Brain microvascular endothelial cell (primary cell): ENCODE measurements around the gene SH3D21.

Source experiments
- DNase-seq: peaks from one replicate; pipeline ENCODE4 v3.0.0-alpha.2; 2020
- H3K27ac ChIP-seq: fragments of 250-450 bp; sonication (Bioruptor Pico); 2 replicates; pipeline ENCODE4 v1.5.1; 2020; ENCODE audit warnings: mild to moderate bottlenecking, moderate library complexity
- H3K27me3 ChIP-seq: fragments of 250-450 bp; sonication (Bioruptor Pico); replicated peaks from 2 replicates; pipeline ENCODE4 v1.5.1; 2020; ENCODE audit warnings: mild to moderate bottlenecking
- H3K36me3 ChIP-seq: fragments of 250-450 bp; sonication (Bioruptor Pico); replicated peaks from 2 replicates; pipeline ENCODE4 v1.5.1; 2020; ENCODE audit warnings: mild to moderate bottlenecking
- H3K4me3 ChIP-seq: 2 replicates; pipeline ENCODE4 v1.5.1; 2011; ENCODE audit warnings: low read depth, mild to moderate bottlenecking, control low read depth, low read length, moderate library complexity
- CTCF ChIP-seq: IDR thresholded peaks from 2 replicates; pipeline ENCODE4 v1.5.1; 2011; ENCODE audit warnings: low read depth, mild to moderate bottlenecking, moderate library complexity, low read length, control low read depth, inconsistent platforms; ENCODE audit errors: missing control alignments
- in situ Hi-C: cut with HindIII; loops from 2 replicates; pipeline ENCODE4 v1.10.0; 2017; ENCODE audit warnings: low sequenced_read_pairs, low pct_ligation_motif_present

Gene SH3D21

DNA sequence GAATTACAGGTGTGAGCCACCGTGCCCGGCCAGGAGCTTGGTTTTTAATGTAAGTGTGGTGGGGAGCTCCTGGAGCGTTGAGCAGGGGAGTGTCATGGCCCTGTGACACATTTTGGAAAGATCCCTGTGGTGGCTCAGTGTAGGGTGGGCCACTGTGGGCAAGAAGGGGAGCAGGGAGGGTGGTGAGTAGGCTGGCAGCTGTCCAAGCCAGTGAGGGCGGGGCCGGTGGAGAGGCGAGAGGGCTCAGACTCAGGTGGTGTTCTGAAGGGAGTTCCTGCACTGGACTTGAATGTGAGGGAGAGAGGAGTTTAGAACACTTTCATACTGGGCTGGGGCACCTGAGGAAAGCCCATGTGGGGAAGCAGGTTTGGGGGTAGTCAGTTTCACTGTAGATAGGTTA is 20.3 kb downstream of the SH3D21 start:
- no peaks in the 10 kb centered on the region for H3K27me3 ChIP-seq
- DNase-seq, result no peak
- in situ Hi-C loops, result no loop called here
- H3K36me3 ChIP-seq, result peaks cover 7% of the 10 kb centered on the region
- TF ChIP-seq CTCF, result no peak
- no peak overlapping the region for H3K27ac ChIP-seq
- no peak overlapping the region for H3K4me3 ChIP-seq

DNA sequence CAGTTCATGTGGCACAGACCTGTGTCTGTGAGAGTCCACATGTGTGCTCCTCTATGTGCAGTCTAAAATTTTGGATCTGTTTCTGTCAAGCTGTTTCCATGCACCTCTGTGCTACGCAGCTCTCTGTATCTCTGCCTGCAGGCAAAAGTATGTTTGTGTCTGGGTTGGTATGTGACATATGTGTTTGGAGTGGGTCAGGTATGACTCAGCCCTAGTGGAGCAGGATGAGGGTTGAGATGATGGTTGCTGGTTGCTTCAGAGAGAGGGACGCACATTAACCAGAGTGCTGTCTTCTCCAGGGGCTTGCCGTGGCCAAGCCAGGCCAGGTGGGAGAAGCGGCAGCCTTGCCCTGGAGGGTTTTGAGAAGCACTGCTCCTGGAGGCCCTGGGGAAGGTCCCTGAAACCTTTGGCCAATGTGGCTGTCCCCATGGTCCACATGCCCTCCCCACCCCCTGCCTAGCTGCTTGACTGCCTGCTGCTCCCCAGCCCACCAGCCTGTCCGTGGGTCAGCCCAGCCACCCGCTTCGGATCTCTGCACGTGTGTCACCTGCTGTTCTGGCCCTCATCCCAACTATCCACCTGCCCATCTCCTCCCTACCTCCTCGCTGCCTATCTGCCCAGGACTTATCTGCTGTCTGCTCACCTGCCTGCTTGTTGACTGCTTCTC is 21.4 kb downstream of the SH3D21 start:
- Histone ChIP-seq H3K27me3 (no peaks in the 10 kb centered on the region), H3K4me3 (no peak overlapping the region), H3K27ac (no peak overlapping the region), H3K36me3 (no peaks in the 10 kb centered on the region)
- in situ Hi-C loops, result no loop called here
- peak; percentile 62 for DNase-seq
- no peak for TF ChIP-seq CTCF

DNA sequence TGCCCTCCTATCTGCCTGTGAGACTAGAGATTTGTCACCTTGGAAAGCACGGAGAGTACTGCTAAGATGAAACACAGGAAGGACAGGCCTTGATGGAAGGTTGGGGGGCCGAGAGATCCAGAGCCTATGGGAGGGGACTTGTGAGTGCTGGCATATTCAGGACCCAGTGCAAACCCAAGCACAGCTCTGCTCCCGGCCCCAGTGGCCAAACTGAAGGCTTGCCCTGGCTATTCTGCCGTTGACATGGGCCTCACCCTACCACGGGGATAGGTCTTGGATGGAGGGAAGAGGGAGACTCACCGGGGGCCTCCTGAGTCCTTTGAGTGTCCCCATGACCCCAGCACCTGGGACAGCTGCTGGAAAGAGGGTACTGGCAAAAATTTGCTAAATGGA is 21.9 kb downstream of the SH3D21 start:
- Histone ChIP-seq H3K27ac (no peak overlapping the region), H3K36me3 (no peaks in the 10 kb centered on the region), H3K27me3 (no peaks in the 10 kb centered on the region), H3K4me3 (no peak overlapping the region)
- in situ Hi-C loops, result no loop called here
- TF ChIP-seq CTCF, result no peak
- DNase-seq, result no peak

DNA sequence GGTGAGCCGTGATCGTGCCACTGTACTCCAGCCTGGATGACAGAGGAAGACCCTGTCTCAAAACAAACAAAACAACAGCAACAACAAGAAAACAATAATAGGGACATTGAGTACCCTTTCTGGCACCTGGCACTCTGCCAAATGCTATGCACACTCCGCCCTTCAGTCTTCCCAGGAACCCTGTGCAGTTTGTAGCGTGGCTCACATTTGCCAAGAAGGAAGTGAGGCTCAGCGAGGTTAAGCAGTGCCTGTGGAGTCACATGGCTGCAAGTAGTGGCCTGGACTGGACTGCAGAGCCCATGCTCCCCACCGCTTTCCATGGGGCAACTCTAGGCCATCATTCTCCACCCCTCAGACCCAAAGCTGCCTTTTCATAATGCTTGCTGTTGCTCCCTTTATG is 22.5 kb downstream of the SH3D21 start:
- in situ Hi-C loops, result no loop called here
- H3K4me3 ChIP-seq, result no peak overlapping the region
- H3K27me3 ChIP-seq, result no peaks in the 10 kb centered on the region
- no peak for TF ChIP-seq CTCF
- DNase-seq, result no peak
- H3K36me3 ChIP-seq, result no peaks in the 10 kb centered on the region
- H3K27ac ChIP-seq, result no peak overlapping the region

GRCh38 chr1:36329817-36330216 is 23.6 kb downstream of the SH3D21 start:
- no peak for TF ChIP-seq CTCF
- no peak for DNase-seq
- Histone ChIP-seq H3K27ac (no peak overlapping the region), H3K4me3 (no peak overlapping the region), H3K36me3 (no peaks in the 10 kb centered on the region), H3K27me3 (no peaks in the 10 kb centered on the region)
- in situ Hi-C loops, result no loop called here

GRCh38 chr1:36330940-36331339 is 24.8 kb downstream of the SH3D21 start:
- in situ Hi-C loops, result no loop called here
- Histone ChIP-seq H3K4me3 (no peak overlapping the region), H3K27ac (no peak overlapping the region), H3K36me3 (no peaks in the 10 kb centered on the region), H3K27me3 (no peaks in the 10 kb centered on the region)
- DNase-seq, result no peak
- TF ChIP-seq CTCF, result no peak
